Endothelial cell of umbilical vein (primary cell): ENCODE measurements around the gene AADAT. TPM values are rescaled to one million over a fixed set of nuclear protein-coding genes. Genes with fewer than 3 reads are reported as not detected.

ENCODE experiments used
- BruUV-seq: library from RNA; stranded (reverse); fragments of 400-500 nt; replicated peaks from 2 replicates; lab custom pipeline; 2021; lab: Mats Ljungman, UMichigan
- CTCF ChIA-PET: fragments of 300-600, 350-600 bp; sonication (Branson Sonifier 250); formaldehyde crosslinking; loops from one replicate; lab custom pipeline; 2021; ENCODE audit warnings: antibody characterized with exemption, inconsistent platforms; lab: Charles Lee
- POLR2A ChIA-PET: fragments of 300-600, 350-600 bp; sonication (Branson Sonifier 250); formaldehyde crosslinking; loops from one replicate; lab custom pipeline; 2021; ENCODE audit warnings: antibody characterized with exemption, inconsistent platforms; lab: Charles Lee
- DNase-seq: peaks from one replicate; pipeline ENCODE4 v3.0.0-alpha.2; 2011; ENCODE audit warnings: low read depth, low spot score
- FAIRE-seq: peaks from 2 replicates; lab custom pipeline; 2011; peaks lifted over from hg19 to GRCh38; lab: Jason Lieb, UNC
- H2AFZ ChIP-seq: 2 replicates; pipeline ENCODE4 v1.6.0; 2012; ENCODE audit warnings: low read depth, low read length, control low read depth, inconsistent platforms
- H3K27ac ChIP-seq: 2 replicates; pipeline ENCODE4 v1.5.1; 2011; ENCODE audit warnings: low read depth, mild to moderate bottlenecking, control low read depth, low read length, moderate library complexity; ENCODE audit not compliant: insufficient read depth
- H3K27me3 ChIP-seq, 2 experiments: 2 replicates each; pipeline versions ENCODE4 v1.6.0 to v1.6.1; 2011; ENCODE audit warnings: low read length in 2 of 2, mixed read lengths in 1 of 2; ENCODE audit not compliant: control insufficient read depth in 2 of 2, insufficient read depth in 2 of 2
- H3K36me3 ChIP-seq, 2 experiments: 2 replicates in 1 of 2; 3 replicates in 1 of 2; pipeline ENCODE4 v1.5.1; 2011; ENCODE audit warnings: low read length in 2 of 2, mild to moderate bottlenecking in 1 of 2, moderate library complexity in 1 of 2; ENCODE audit not compliant: control insufficient read depth in 2 of 2, insufficient read depth in 2 of 2; ENCODE audit errors: extremely low read depth in 1 of 2
- H3K4me1 ChIP-seq: 3 replicates; pipeline ENCODE4 v1.5.1; 2011; ENCODE audit warnings: mild to moderate bottlenecking, low read length; ENCODE audit not compliant: control insufficient read depth, insufficient read depth; ENCODE audit errors: extremely low read depth
- H3K4me2 ChIP-seq: 2 replicates; pipeline ENCODE4 v1.6.1; 2011; ENCODE audit warnings: low read length, control low read depth, mixed read lengths; ENCODE audit not compliant: insufficient read depth
- H3K4me3 ChIP-seq, 3 experiments: fragments of 200-600 bp in 1 of 3; sonication (generic), shearing (Covaris generic) in 1 of 3; replicated peaks in 1 of 3; 2 replicates each; pipeline ENCODE4 v1.5.1; 2011 to 2016; ENCODE audit warnings: control low read depth in 3 of 3, low read length in 3 of 3, mild to moderate bottlenecking in 2 of 3, inconsistent platforms in 1 of 3, low read depth in 1 of 3, moderate library complexity in 1 of 3; ENCODE audit not compliant: insufficient read depth in 1 of 3
- H3K79me2 ChIP-seq: 2 replicates; pipeline ENCODE4 v1.6.0; 2012; ENCODE audit warnings: low read length, inconsistent platforms; ENCODE audit not compliant: control insufficient read depth, insufficient read depth
- H3K9ac ChIP-seq: replicated peaks from 2 replicates; pipeline ENCODE3; 2011; ENCODE audit warnings: low read length, control low read depth; ENCODE audit not compliant: insufficient read depth; ENCODE audit errors: extremely low read depth
- H3K9me1 ChIP-seq: replicated peaks from 3 replicates; pipeline ENCODE4 v1.6.0; 2011; ENCODE audit warnings: mild to moderate bottlenecking, low read length; ENCODE audit not compliant: control insufficient read depth, insufficient read depth; ENCODE audit errors: extremely low read depth
- H3K9me3 ChIP-seq: replicated peaks from 2 replicates; pipeline ENCODE4 v1.5.1; 2012; ENCODE audit warnings: low read length, inconsistent platforms; ENCODE audit not compliant: control insufficient read depth, insufficient read depth
- H4K20me1 ChIP-seq: replicated peaks from 2 replicates; pipeline ENCODE3; 2011; ENCODE audit warnings: mild to moderate bottlenecking, low read length; ENCODE audit not compliant: control insufficient read depth, insufficient read depth; ENCODE audit errors: extremely low read depth
- CTCF ChIP-seq, 2 donors: IDR thresholded peaks; 1 replicate in 1 of 2; 2 replicates in 1 of 2; pipeline ENCODE4 v1.5.1; 2011; ENCODE audit warnings: low read length in 2 of 2, mild to moderate bottlenecking in 2 of 2, moderate library complexity in 2 of 2, control low read depth in 1 of 2, inconsistent platforms in 1 of 2, low read depth in 1 of 2; ENCODE audit not compliant: insufficient read depth in 1 of 2; ENCODE audit errors: extremely low read depth in 1 of 2
- EZH2 ChIP-seq: IDR thresholded peaks from 2 replicates; pipeline ENCODE4 v1.6.1; 2012; ENCODE audit warnings: borderline replicate concordance, low read depth, mild to moderate bottlenecking, moderate library complexity, low read length, inconsistent platforms; ENCODE audit not compliant: severe bottlenecking
- FOS ChIP-seq: IDR thresholded peaks from 2 replicates; pipeline ENCODE4 v1.6.1; 2011; ENCODE audit warnings: mild to moderate bottlenecking, low read length, moderate library complexity, borderline replicate concordance; ENCODE audit not compliant: insufficient read depth
- GATA2 ChIP-seq: IDR thresholded peaks from 2 replicates; pipeline ENCODE4 v1.7.0; 2011; ENCODE audit warnings: low read depth, mild to moderate bottlenecking, moderate library complexity, mixed read lengths, low read length; ENCODE audit not compliant: insufficient read length, insufficient read depth
- JUN ChIP-seq: IDR thresholded peaks from 2 replicates; pipeline ENCODE4 v1.6.1; 2011; ENCODE audit warnings: borderline replicate concordance, low read depth; ENCODE audit not compliant: insufficient read length, insufficient read depth
- MAX ChIP-seq: IDR thresholded peaks from 2 replicates; pipeline ENCODE4 v1.6.1; 2011; ENCODE audit not compliant: insufficient read depth, insufficient read length
- MYC ChIP-seq: IDR thresholded peaks from one replicate; pipeline ENCODE4 v1.6.1; 2011; ENCODE audit warnings: mild to moderate bottlenecking, low read depth, low read length
- POLR2A ChIP-seq: IDR thresholded peaks from 2 replicates; pipeline ENCODE4 v1.6.1; 2012; ENCODE audit warnings: low read depth, mild to moderate bottlenecking, control low read depth, low read length
- POLR2AphosphoS5 ChIP-seq: IDR thresholded peaks from 2 replicates; pipeline ENCODE4 v1.6.1; 2012; ENCODE audit warnings: low read depth, mild to moderate bottlenecking, control low read depth, low read length, moderate library complexity; ENCODE audit not compliant: insufficient read depth
- dilution Hi-C: fragments of 300-500 bp; cut with MboI; formaldehyde crosslinking; loops from one replicate; pipeline ENCODE4 v1.15.0; 2019; ENCODE audit warnings: low sequenced_read_pairs; ENCODE audit not compliant: extremely low pct_ligation_motif_present
- intact Hi-C: fragments of 100-400 bp; cut with micrococcal nuclease; formaldehyde crosslinking; loops from one replicate; pipeline ENCODE4 v1.10.0; 2022
- polyA plus RNA-seq, 4 experiments: library from polyadenylated mRNA; depleted of rRNA in 3 of 4; stranded (reverse) in 3 of 4; unstranded in 1 of 4; fragments of >200 nt; gene quantifications; 2 replicates each; pipeline versions ENCODE4 v1.2.1 to v1.2.3, GENCODE V29; 2011 to 2012; ENCODE audit warnings: missing spikeins in 1 of 4
- total RNA-seq: library from RNA; stranded (reverse); gene quantifications from 2 replicates; pipeline ENCODE4 v1.2.3, GENCODE V29; 2021

AADAT gene
- total and polyA plus RNA-seq, 2 donors (not counting 3 experiments of a cell fraction or from before 2014, with no cell fraction given) = 1.8 to 2.5 TPM

- H3K4me3 ChIP-seq = no peak overlapping the region
- no peaks in the 10 kb centered on the region for H3K36me3 ChIP-seq
- FAIRE-seq = no peak
- H4K20me1 ChIP-seq = no peaks in the 10 kb centered on the region
- no peaks in the 10 kb centered on the region for H3K9me1 ChIP-seq
- no peak overlapping the region for H3K4me2 ChIP-seq
- H3K79me2 ChIP-seq = no peaks in the 10 kb centered on the region
- ChIA-PET POLR2A (no interaction called here), CTCF (interaction anchor here (1.0 to 1.7 kb wide), 2 partner anchors 18 to 220 kb away, joined by 3 to 6 read pairs; no protein-coding TSS in a partner anchor)
- no peak overlapping the region for H3K9ac ChIP-seq
- intact Hi-C loops = no loop called here
- peaks cover 11% of the 10 kb centered on the region for H3K4me1 ChIP-seq
- peaks cover 15 to 37% of the 10 kb centered on the region in 2 experiments for H3K27me3 ChIP-seq
- no peak overlapping the region for H2AFZ ChIP-seq
- TF ChIP-seq JUN (no peak), MYC (no peak), MAX (no peak), POLR2AphosphoS5 (no peak), EZH2 (no peak), GATA2 (no peak), POLR2A (no peak), FOS (no peak), CTCF (IDR thresholded peaks at IDR 0.05; ENCODE audit: extremely low read depth in 1 of 2, insufficient read depth in 1 of 2, low read depth in 1 of 2, low read length in 2 of 2) (no peak)
- no peak for DNase-seq
- no peak overlapping the region for H3K27ac ChIP-seq
- dilution Hi-C loops = no loop called here
- no peaks in the 10 kb centered on the region for H3K9me3 ChIP-seq
- no TSS peak for BruUV-seq
These were observed 59.6 kb downstream of the AADAT start for GRCh38 chr4:170030121-170030520.
